ENCODE data around the gene KRTAP9-2. TPM values are rescaled to one million over a fixed set of nuclear protein-coding genes. Genes with fewer than 3 reads are reported as not detected.
"Not testable (repeated sequence)": the region's sequence is repeated elsewhere in the genome, so short reads cannot be mapped to it uniquely, and the experiment has no call there.

KRTAP9-2 gene
- total RNA-seq, 5 donors from 2014 or later (not counting 1 experiment from before 2014, with no cell fraction given), result not detected

GRCh38 chr17:41231731-41232130, 5.3 kb downstream of the KRTAP9-2 start:
- H3K27ac Mint-ChIP-seq, result no peak overlapping the region

GRCh38 chr17:41232399-41233105, 6.1 kb downstream of the KRTAP9-2 start, which contains the start of gene KRTAP9-3:
KRTAP9-3 (plus strand) TSS chr17:41232449; CDS start chr17:41232502, 53 bp downstream.
- 100% methylated on average over 1 of the region's 1 CpG for WGBS (ENCODE audit: insufficient coverage)

More at GRCh38 chr17:41231731-41232130, 5.3 kb downstream of the KRTAP9-2 start:
- no peak overlapping the region for H3K27ac ChIP-seq (ENCODE audit: low read length)
- H3K36me3 ChIP-seq (ENCODE audit: control insufficient read depth in 2 of 2, extremely low read depth in 1 of 2, insufficient read depth in 1 of 2, low read length in 1 of 2), result no peaks in the 10 kb centered on the region
- H3K4me1 ChIP-seq (ENCODE audit: control insufficient read depth in 1 of 2, extremely low read depth in 1 of 2, insufficient read depth in 2 of 2, low read length in 2 of 2), result no peaks in the 10 kb centered on the region
- Mint-ChIP-seq H3K4me1 (peaks cover 0 to 26% (median 3%) of the 10 kb centered on the region in 3 donors), H3K9me3 (no peaks in the 10 kb centered on the region), H3K4me3 (no peak overlapping the region), H3K36me3 (no peaks in the 10 kb centered on the region), H3K27me3 (peaks cover 24 to 27% of the 10 kb centered on the region in 2 donors)
- ATAC-seq (replicated peaks in 1 of 4), result no peak
- H3K9me3 ChIP-seq, result no peaks in the 10 kb centered on the region
- ChIA-PET CTCF (no interaction called here), POLR2A (no interaction called here)
- H3K4me3 ChIP-seq (ENCODE audit: control insufficient read depth in 1 of 2, extremely low read depth in 1 of 2, low read length in 1 of 2), result no peak overlapping the region
- H3K27me3 ChIP-seq (replicated peaks in 1 of 2; ENCODE audit: control insufficient read depth in 2 of 2, extremely low read depth in 1 of 2, insufficient read depth in 2 of 2, low read length in 1 of 2), result peaks cover 0 to 2% of the 10 kb centered on the region in 2 experiments
- no peak for DNase-seq
- 93% methylated on average over 6 of the region's 6 CpGs for WGBS (ENCODE audit: insufficient coverage)

GRCh38 chr17:41237116-41237515, 10.7 kb downstream of the KRTAP9-2 start:
- 68% methylated on average over 2 of the region's 4 CpGs for WGBS (ENCODE audit: insufficient coverage)
- H3K4me3 Mint-ChIP-seq; ATAC-seq (replicated peaks in 1 of 4); H3K4me1 ChIP-seq (ENCODE audit: control insufficient read depth in 1 of 2, extremely low read depth in 1 of 2, insufficient read depth in 2 of 2, low read length in 2 of 2); H3K27ac ChIP-seq (ENCODE audit: low read length); H3K27ac Mint-ChIP-seq; H3K9me3 ChIP-seq; POLR2A ChIA-PET; H3K36me3 ChIP-seq (ENCODE audit: control insufficient read depth in 2 of 2, extremely low read depth in 1 of 2, insufficient read depth in 1 of 2, low read length in 1 of 2); DNase-seq; CTCF ChIA-PET; H3K27me3 ChIP-seq (replicated peaks in 1 of 2; ENCODE audit: control insufficient read depth in 2 of 2, extremely low read depth in 1 of 2, insufficient read depth in 2 of 2, low read length in 1 of 2); H3K4me3 ChIP-seq (ENCODE audit: control insufficient read depth in 1 of 2, extremely low read depth in 1 of 2, low read length in 1 of 2); H3K36me3 Mint-ChIP-seq; H3K9me3 Mint-ChIP-seq: not testable (repeated sequence)
- Mint-ChIP-seq H3K4me1 (peaks cover 0 to 17% (median 0%) of the 10 kb centered on the region in 3 donors), H3K27me3 (peaks cover 30% of the 10 kb centered on the region in 2 donors)

More at GRCh38 chr17:41232399-41233105, 6.1 kb downstream of the KRTAP9-2 start, which contains the start of gene KRTAP9-3:
- CTCF ChIA-PET; H3K4me3 Mint-ChIP-seq; H3K27ac ChIP-seq (ENCODE audit: low read length); DNase-seq; POLR2A ChIA-PET; H3K4me3 ChIP-seq (ENCODE audit: control insufficient read depth in 1 of 2, extremely low read depth in 1 of 2, low read length in 1 of 2); H3K9me3 Mint-ChIP-seq; H3K36me3 Mint-ChIP-seq; H3K36me3 ChIP-seq (ENCODE audit: control insufficient read depth in 2 of 2, extremely low read depth in 1 of 2, insufficient read depth in 1 of 2, low read length in 1 of 2); H3K27me3 ChIP-seq (replicated peaks in 1 of 2; ENCODE audit: control insufficient read depth in 2 of 2, extremely low read depth in 1 of 2, insufficient read depth in 2 of 2, low read length in 1 of 2); H3K27ac Mint-ChIP-seq; H3K4me1 ChIP-seq (ENCODE audit: control insufficient read depth in 1 of 2, extremely low read depth in 1 of 2, insufficient read depth in 2 of 2, low read length in 2 of 2); ATAC-seq (replicated peaks in 1 of 4); H3K9me3 ChIP-seq: not testable (repeated sequence)
- Mint-ChIP-seq H3K4me1 (peaks cover 0 to 26% (median 3%) of the 10 kb centered on the region in 3 donors), H3K27me3 (peaks cover 24 to 27% of the 10 kb centered on the region in 2 donors)

GRCh38 chr17:41237949-41238437, 11.5 kb downstream of the KRTAP9-2 start, which contains the start of gene KRTAP9-8:
KRTAP9-8 (plus strand) TSS chr17:41237999; CDS start chr17:41238052, 53 bp downstream.
- H3K4me1 ChIP-seq (ENCODE audit: control insufficient read depth in 1 of 2, extremely low read depth in 1 of 2, insufficient read depth in 2 of 2, low read length in 2 of 2); H3K27ac ChIP-seq (ENCODE audit: low read length); H3K27me3 ChIP-seq (replicated peaks in 1 of 2; ENCODE audit: control insufficient read depth in 2 of 2, extremely low read depth in 1 of 2, insufficient read depth in 2 of 2, low read length in 1 of 2); H3K27ac Mint-ChIP-seq; ATAC-seq (replicated peaks in 1 of 4); H3K36me3 Mint-ChIP-seq; H3K4me3 ChIP-seq (ENCODE audit: control insufficient read depth in 1 of 2, extremely low read depth in 1 of 2, low read length in 1 of 2); H3K9me3 ChIP-seq; DNase-seq; POLR2A ChIA-PET; H3K4me3 Mint-ChIP-seq; H3K9me3 Mint-ChIP-seq; H3K36me3 ChIP-seq (ENCODE audit: control insufficient read depth in 2 of 2, extremely low read depth in 1 of 2, insufficient read depth in 1 of 2, low read length in 1 of 2); CTCF ChIA-PET: not testable (repeated sequence)
- peaks cover 27 to 28% of the 10 kb centered on the region in 2 donors for H3K27me3 Mint-ChIP-seq
- 70% methylated on average over 2 of the region's 3 CpGs for WGBS (ENCODE audit: insufficient coverage)
- H3K4me1 Mint-ChIP-seq, result peaks cover 0 to 15% (median 0%) of the 10 kb centered on the region in 3 donors

- DNase-seq; H3K27me3 Mint-ChIP-seq; H3K4me1 ChIP-seq (ENCODE audit: control insufficient read depth in 1 of 2, extremely low read depth in 1 of 2, insufficient read depth in 2 of 2, low read length in 2 of 2); H3K9me3 ChIP-seq; H3K36me3 Mint-ChIP-seq; H3K27ac ChIP-seq (ENCODE audit: low read length); H3K4me3 Mint-ChIP-seq; H3K27ac Mint-ChIP-seq; ATAC-seq (replicated peaks in 1 of 4); H3K27me3 ChIP-seq (replicated peaks in 1 of 2; ENCODE audit: control insufficient read depth in 2 of 2, extremely low read depth in 1 of 2, insufficient read depth in 2 of 2, low read length in 1 of 2); POLR2A ChIA-PET; H3K4me3 ChIP-seq (ENCODE audit: control insufficient read depth in 1 of 2, extremely low read depth in 1 of 2, low read length in 1 of 2); H3K36me3 ChIP-seq (ENCODE audit: control insufficient read depth in 2 of 2, extremely low read depth in 1 of 2, insufficient read depth in 1 of 2, low read length in 1 of 2); H3K9me3 Mint-ChIP-seq: not testable (repeated sequence)
- H3K4me1 Mint-ChIP-seq, result peaks cover 0 to 12% (median 0%) of the 10 kb centered on the region in 3 donors
- CTCF ChIA-PET, result interaction anchor here in 1 of 2 donors (0.6 kb wide), 1 partner anchor 75 kb away, joined by 5 read pairs; no protein-coding TSS in a partner anchor
- WGBS (ENCODE audit: insufficient coverage), result 95% methylated on average over 1 of the region's 2 CpGs
These were observed 20.7 kb downstream of the KRTAP9-2 start for GRCh38 chr17:41246995-41247787.

- H3K27ac Mint-ChIP-seq; ATAC-seq (replicated peaks in 1 of 4); CTCF ChIA-PET: not testable (repeated sequence)
These were observed 23.3 kb downstream of the KRTAP9-2 start, which contains the start of gene KRTAP9-4 for GRCh38 chr17:41249637-41250240. KRTAP9-4 (plus strand) TSS chr17:41249687; CDS start chr17:41249721, 34 bp downstream.

More at GRCh38 chr17:41249637-41250240, 23.3 kb downstream of the KRTAP9-2 start, which contains the start of gene KRTAP9-4:
- H3K27me3 ChIP-seq (replicated peaks in 1 of 2; ENCODE audit: control insufficient read depth in 2 of 2, extremely low read depth in 1 of 2, insufficient read depth in 2 of 2, low read length in 1 of 2); POLR2A ChIA-PET; H3K4me3 Mint-ChIP-seq; H3K4me1 ChIP-seq (ENCODE audit: control insufficient read depth in 1 of 2, extremely low read depth in 1 of 2, insufficient read depth in 2 of 2, low read length in 2 of 2); H3K36me3 ChIP-seq (ENCODE audit: control insufficient read depth in 2 of 2, extremely low read depth in 1 of 2, insufficient read depth in 1 of 2, low read length in 1 of 2); H3K36me3 Mint-ChIP-seq; DNase-seq; H3K27ac ChIP-seq (ENCODE audit: low read length); H3K9me3 Mint-ChIP-seq; H3K4me3 ChIP-seq (ENCODE audit: control insufficient read depth in 1 of 2, extremely low read depth in 1 of 2, low read length in 1 of 2); H3K9me3 ChIP-seq: not testable (repeated sequence)
- peaks cover 0 to 12% (median 0%) of the 10 kb centered on the region in 3 donors for H3K4me1 Mint-ChIP-seq
- 57% methylated on average over 1 of the region's 2 CpGs for WGBS (ENCODE audit: insufficient coverage)
- H3K27me3 Mint-ChIP-seq, result peaks cover 8 to 10% of the 10 kb centered on the region in 2 donors
